Mucosa of descending colon (tissue), 3 donors: ENCODE data around the gene HLCS. TPM values are rescaled to one million over a fixed set of nuclear protein-coding genes. Genes with fewer than 3 reads are reported as not detected.
A peak's percentile ranks its signal among the peaks of the same experiment; 100 is the strongest.

Experiments used
- ATAC-seq: fragments of 200-7000 bp; cut with Tn5 transposase; one replicate; pipeline ENCODE4 v1.9.1; 2020; ENCODE audit warnings: mild to moderate bottlenecking, moderate library complexity
- DNase-seq, 3 donors: peaks; one replicate each; pipeline ENCODE4 v3.0.0-alpha.2; 2020
- H3K36me3 ChIP-seq: fragments of 200-600 bp; one replicate; pipeline ENCODE4 v1.8.0; 2021; ENCODE audit warnings: low read depth, mild to moderate bottlenecking
- H3K4me1 ChIP-seq: fragments of 200-600 bp; one replicate; pipeline ENCODE4 v1.8.0; 2021; ENCODE audit warnings: low read depth, mild to moderate bottlenecking
- H3K4me3 ChIP-seq: fragments of 200-600 bp; one replicate; pipeline ENCODE4 v1.8.0; 2021; ENCODE audit warnings: mild to moderate bottlenecking
- H3K9me3 ChIP-seq: fragments of 200-600 bp; one replicate; pipeline ENCODE4 v1.8.0; 2021; ENCODE audit warnings: mild to moderate bottlenecking
- CTCF ChIP-seq: fragments of 200-600 bp; IDR thresholded peaks from one replicate; pipeline ENCODE4 v1.8.0; 2022; ENCODE audit warnings: antibody characterized with exemption, mild to moderate bottlenecking
- intact Hi-C, 2 donors: fragments of 100-400 bp; cut with DNase I in 1 of 2; cut with micrococcal nuclease in 1 of 2; formaldehyde crosslinking; loops; one replicate each; pipeline versions ENCODE4 v1.11.0 to v1.11.1; 2022; cut with DNase I, micrococcal nuclease
- total RNA-seq, 3 donors: library from RNA; stranded (reverse); fragmentation: NEBNext Ultra II Directional in 2 of 3; extraction: Animal tissue kit (Norgen Biotek cat#: 25700) in 2 of 3; gene quantifications; one replicate each; pipeline versions ENCODE4 v1.2.1 to v1.2.4, GENCODE V29; 2021 to 2023
- donor health status: DM: no; HTN: no; CAD: no; lungs with moderate emphysema.
- donor health status: DM: no; HTN: no; CAD: no.
- donor health status: DM: no; HTN: yes; CAD: no.

Gene HLCS
- total RNA-seq, 3 donors from 2014 or later: 13.3 to 16.7 (median 14.9) TPM

GRCh38 chr21:36700971-36701755 lies 265.3 kb downstream of the HLCS start:
- no peak for TF ChIP-seq CTCF
- no peak overlapping the region for H3K4me3 ChIP-seq
- no peaks in the 10 kb centered on the region for H3K36me3 ChIP-seq
- intact Hi-C loops: no loop called here
- peak; percentile 44 for ATAC-seq
- peaks cover 49% of the 10 kb centered on the region for H3K4me1 ChIP-seq
- peak in 1 of 3 donors; percentile 35 for DNase-seq
- H3K9me3 ChIP-seq: no peaks in the 10 kb centered on the region

Other genes starting within 250 kb of the HLCS start
- gene RIPPLY3, start 40.0 kb upstream of the HLCS start, total RNA-seq: not detected
- 10 to 100 TPM; 15.2 to 20.2 (median 19.7) TPM for gene PIGP, start 106.4 kb upstream of the HLCS start, total RNA-seq
- 100 to 1,000 TPM in 1 of 3 donors, 10 to 100 TPM in 2; 67.2 to 126 (median 98.1) TPM for gene TTC3, start 106.6 kb upstream of the HLCS start, total RNA-seq